GM21737 (cell line): ENCODE measurements around the gene NAA30.

Experiments
- ATAC-seq: cut with Tn5 transposase; IDR thresholded peaks from one replicate; pipeline ENCODE4 v1.9.1; 2021; ENCODE audit warnings: mild to moderate bottlenecking, moderate library complexity; ENCODE audit not compliant: unreplicated experiment

Gene NAA30

GRCh38 chr14:57391517-57392195 lies 1.3 kb downstream of the NAA30 start:
- no peak for ATAC-seq

- no peak for ATAC-seq
Measured at GRCh38 chr14:57392830-57393229, 2.4 kb downstream of the NAA30 start.

GRCh38 chr14:57400556-57401494 lies 10.4 kb downstream of the NAA30 start:
- no peak for ATAC-seq

GRCh38 chr14:57401501-57401900 lies 11.1 kb downstream of the NAA30 start:
- no peak for ATAC-seq

GRCh38 chr14:57402173-57402852 lies 11.9 kb downstream of the NAA30 start:
- no peak for ATAC-seq

- no peak for ATAC-seq
Measured at GRCh38 chr14:57403521-57403864, 13.1 kb downstream of the NAA30 start.

- ATAC-seq: no peak
Measured at GRCh38 chr14:57405562-57405961, 15.2 kb downstream of the NAA30 start.

- no peak for ATAC-seq
Measured at GRCh38 chr14:57408037-57408436, 17.7 kb downstream of the NAA30 start.

- no peak for ATAC-seq
Measured at GRCh38 chr14:57408634-57409033, 18.2 kb downstream of the NAA30 start.

GRCh38 chr14:57412341-57412740 lies 22.0 kb downstream of the NAA30 start:
- ATAC-seq: no peak

- no peak for ATAC-seq
Measured at GRCh38 chr14:57413849-57414248, 23.5 kb downstream of the NAA30 start.

GRCh38 chr14:57417228-57417627 lies 26.8 kb downstream of the NAA30 start:
- no peak for ATAC-seq

- no peak for ATAC-seq
Measured at GRCh38 chr14:57418999-57419398, 28.6 kb downstream of the NAA30 start.

- ATAC-seq: no peak
Measured at GRCh38 chr14:57420033-57420432, 29.6 kb downstream of the NAA30 start.

GRCh38 chr14:57420986-57421385 lies 30.6 kb downstream of the NAA30 start:
- no peak for ATAC-seq

GRCh38 chr14:57435923-57436322 lies 45.5 kb downstream of the NAA30 start:
- ATAC-seq: no peak

GRCh38 chr14:57461777-57462320 lies 71.5 kb downstream of the NAA30 start:
- ATAC-seq: no peak

- ATAC-seq: no peak
Measured at GRCh38 chr14:57462551-57462950, 72.2 kb downstream of the NAA30 start.

GRCh38 chr14:57464008-57464730 lies 73.8 kb downstream of the NAA30 start:
- ATAC-seq: peak; percentile 91
